ENCODE results near the gene ANTXR1. TPM values are rescaled to one million over a fixed set of nuclear protein-coding genes. Genes with fewer than 3 reads are reported as not detected.

The ANTXR1 gene
- total RNA-seq, 1 donor: 206 TPM

DNA sequence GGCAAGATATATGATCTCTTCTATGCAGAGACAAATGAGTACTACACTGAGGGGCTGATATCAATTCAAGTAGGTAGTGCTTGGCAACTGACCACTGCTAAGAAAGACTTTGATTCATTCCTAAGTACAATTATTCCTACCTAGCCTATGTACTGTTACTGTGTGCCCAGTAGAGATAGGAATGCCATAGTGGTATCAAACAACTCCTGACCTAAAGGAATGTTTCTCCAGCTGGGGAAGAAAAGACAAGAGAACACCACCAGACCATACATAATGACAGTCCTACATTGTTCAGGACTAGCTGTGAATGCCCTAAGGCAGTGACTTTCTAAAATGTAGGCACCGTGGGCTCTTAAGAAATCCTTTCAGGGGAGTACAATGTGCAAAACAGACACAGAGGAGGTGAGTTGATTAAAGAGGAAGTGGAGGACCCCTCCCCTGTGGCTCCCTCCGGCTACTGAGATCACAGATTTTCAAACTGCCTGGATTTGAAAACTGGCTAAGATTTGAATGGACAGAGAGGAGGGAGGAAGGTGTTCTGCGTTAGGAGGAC is 89.1 kb downstream of the ANTXR1 start:
- H3K4me3 ChIP-seq (ENCODE audit: low read depth, low read length): no peak overlapping the region
- no peak for DNase-seq (ENCODE audit: low read depth)
- TF ChIP-seq, protein P1, sequence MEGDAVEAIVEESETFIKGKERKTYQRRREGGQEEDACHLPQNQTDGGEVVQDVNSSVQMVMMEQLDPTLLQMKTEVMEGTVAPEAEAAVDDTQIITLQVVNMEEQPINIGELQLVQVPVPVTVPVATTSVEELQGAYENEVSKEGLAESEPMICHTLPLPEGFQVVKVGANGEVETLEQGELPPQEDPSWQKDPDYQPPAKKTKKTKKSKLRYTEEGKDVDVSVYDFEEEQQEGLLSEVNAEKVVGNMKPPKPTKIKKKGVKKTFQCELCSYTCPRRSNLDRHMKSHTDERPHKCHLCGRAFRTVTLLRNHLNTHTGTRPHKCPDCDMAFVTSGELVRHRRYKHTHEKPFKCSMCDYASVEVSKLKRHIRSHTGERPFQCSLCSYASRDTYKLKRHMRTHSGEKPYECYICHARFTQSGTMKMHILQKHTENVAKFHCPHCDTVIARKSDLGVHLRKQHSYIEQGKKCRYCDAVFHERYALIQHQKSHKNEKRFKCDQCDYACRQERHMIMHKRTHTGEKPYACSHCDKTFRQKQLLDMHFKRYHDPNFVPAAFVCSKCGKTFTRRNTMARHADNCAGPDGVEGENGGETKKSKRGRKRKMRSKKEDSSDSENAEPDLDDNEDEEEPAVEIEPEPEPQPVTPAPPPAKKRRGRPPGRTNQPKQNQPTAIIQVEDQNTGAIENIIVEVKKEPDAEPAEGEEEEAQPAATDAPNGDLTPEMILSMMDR (IDR thresholded peaks at IDR 0.05; ENCODE audit: insufficient read depth, low read depth, low read length): no peak

DNA sequence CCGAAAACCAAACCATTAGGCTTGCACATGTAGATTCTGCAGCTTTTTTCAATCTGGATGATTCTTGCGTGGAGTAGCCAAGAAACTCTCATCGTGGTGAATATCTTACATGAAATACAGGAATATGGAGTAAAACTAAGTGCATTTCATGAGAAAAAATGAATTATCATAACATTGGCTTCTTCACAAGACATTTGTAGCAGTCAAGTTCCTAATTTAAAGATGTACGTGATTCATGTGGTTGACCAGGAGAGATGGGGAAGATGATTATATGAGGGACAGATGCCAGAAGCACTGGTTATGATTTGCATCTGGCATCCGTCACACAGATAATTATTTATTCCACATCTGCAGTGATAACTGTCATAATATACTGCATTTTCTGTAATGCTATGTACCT is 90.4 kb downstream of the ANTXR1 start:
- TF ChIP-seq, protein P1 (IDR thresholded peaks at IDR 0.05; ENCODE audit: insufficient read depth, low read depth, low read length): no peak
- no peak for DNase-seq (ENCODE audit: low read depth)
- no peak overlapping the region for H3K4me3 ChIP-seq (ENCODE audit: low read depth, low read length)

DNA sequence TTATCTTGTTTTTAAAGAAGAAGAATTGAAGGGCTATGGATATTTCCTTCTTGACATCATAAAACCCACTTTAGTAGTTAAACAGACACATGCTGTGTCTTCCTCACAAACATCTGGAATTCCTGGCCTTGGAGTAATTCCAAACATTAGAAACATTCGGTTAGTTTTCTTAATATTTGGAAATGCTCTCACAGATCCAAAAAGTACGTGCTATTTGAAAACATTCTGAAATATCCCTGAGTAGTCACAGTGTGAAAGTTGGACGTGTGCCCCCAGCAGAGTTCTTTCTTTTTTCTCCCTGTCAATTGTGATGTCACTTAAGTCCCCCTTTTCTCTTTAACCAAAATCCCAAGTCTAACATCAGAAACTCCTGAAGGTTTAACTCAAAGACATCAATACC is 91.3 kb downstream of the ANTXR1 start:
- TF ChIP-seq, protein P1 (IDR thresholded peaks at IDR 0.05; ENCODE audit: insufficient read depth, low read depth, low read length): no peak
- no peak overlapping the region for H3K4me3 ChIP-seq (ENCODE audit: low read depth, low read length)
- peak; percentile 42 for DNase-seq (ENCODE audit: low read depth)

DNA sequence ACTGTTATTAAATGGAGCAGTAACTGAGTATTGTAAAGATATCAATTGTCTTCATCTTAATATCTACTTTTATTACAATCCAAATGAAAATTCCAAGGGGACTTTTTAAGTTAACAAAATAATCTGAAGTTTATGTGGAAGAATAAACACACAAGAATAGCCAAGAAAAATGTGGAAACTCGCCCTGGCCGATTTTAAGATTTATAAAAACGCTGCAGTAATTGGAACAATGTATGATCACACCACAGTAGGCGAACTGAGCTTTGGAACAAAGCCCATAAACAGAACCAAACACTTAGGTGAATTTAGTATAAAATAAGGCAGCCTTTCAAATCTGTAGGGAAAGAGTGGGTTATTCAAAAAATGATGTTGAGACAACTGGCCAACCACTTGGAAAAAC is 96.3 kb downstream of the ANTXR1 start:
- H3K4me3 ChIP-seq (ENCODE audit: low read depth, low read length): no peak overlapping the region
- no peak for DNase-seq (ENCODE audit: low read depth)
- TF ChIP-seq, protein P1 (IDR thresholded peaks at IDR 0.05; ENCODE audit: insufficient read depth, low read depth, low read length): no peak

DNA sequence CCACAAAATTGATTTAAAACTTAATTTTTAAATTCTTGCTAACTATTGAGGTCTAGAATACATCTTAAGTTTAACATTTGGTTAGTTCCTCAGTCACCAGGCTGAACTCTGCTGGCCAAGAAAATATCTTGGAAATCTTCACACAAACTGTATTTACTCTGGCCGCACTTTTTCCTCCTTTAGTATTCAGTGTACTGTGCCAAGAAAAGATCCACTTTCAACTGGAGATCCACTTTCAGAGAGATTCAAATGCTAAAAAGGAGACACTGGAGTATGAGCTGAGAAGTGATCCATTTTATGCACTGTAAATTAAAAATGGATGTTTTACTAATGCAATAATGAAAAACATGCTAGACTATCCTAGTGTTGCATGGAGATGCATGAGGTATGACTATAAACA is 98.1 kb downstream of the ANTXR1 start:
- no peak for DNase-seq (ENCODE audit: low read depth)

DNA sequence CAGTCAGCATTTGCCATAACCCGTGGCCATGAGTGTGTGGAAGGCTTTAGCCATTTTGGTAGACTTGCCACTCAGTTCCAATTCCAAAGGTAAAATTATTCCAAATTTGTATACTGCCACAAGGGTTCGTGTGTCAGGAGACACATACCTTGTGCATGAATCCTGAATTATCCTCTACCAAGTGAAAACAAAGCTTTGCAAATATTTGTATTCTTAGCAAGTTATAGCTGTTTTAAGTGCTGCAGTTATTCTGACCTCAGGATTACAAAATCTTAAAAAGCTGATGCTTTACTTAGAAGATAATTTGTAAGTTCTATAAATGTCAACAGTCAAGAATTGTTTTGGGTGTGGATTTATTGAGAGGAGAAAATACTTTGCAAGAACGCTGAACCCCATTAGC is 100.6 kb downstream of the ANTXR1 start:
- TF ChIP-seq, protein P1 (IDR thresholded peaks at IDR 0.05; ENCODE audit: insufficient read depth, low read depth, low read length): no peak
- DNase-seq (ENCODE audit: low read depth): peak; percentile 74
- H3K4me3 ChIP-seq (ENCODE audit: low read depth, low read length): no peak overlapping the region

More for the DNA sequence above, 98.1 kb downstream of the ANTXR1 start:
- H3K4me3 ChIP-seq (ENCODE audit: low read depth, low read length): no peak overlapping the region
- TF ChIP-seq, protein P1 (IDR thresholded peaks at IDR 0.05; ENCODE audit: insufficient read depth, low read depth, low read length): no peak

DNA sequence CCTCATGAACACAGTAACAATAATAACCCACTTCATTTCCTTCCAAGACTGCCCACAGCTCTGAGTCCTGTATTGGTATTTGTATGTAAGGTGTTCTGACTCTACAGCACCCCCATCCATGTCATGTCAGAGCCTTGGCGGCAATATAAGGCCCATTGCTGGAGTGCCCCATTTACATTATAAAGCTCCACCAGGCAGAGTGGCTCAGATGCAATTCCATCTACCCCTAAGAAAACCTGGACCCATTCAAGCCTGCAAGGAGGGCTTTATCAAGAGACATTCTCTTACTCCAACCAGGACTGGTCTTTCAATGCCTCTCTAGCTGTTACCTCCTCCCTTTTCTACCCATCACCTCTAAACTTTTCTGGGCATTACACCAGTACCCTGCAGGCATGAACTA is 101.6 kb downstream of the ANTXR1 start:
- DNase-seq (ENCODE audit: low read depth): no peak
- no peak overlapping the region for H3K4me3 ChIP-seq (ENCODE audit: low read depth, low read length)
- TF ChIP-seq, protein P1 (IDR thresholded peaks at IDR 0.05; ENCODE audit: insufficient read depth, low read depth, low read length): no peak
